ENCODE results near the gene DNAJC2. TPM values are rescaled to one million over a fixed set of nuclear protein-coding genes. Genes with fewer than 3 reads are reported as not detected.
"Not testable (repeated sequence)": the region's sequence is repeated elsewhere in the genome, so short reads cannot be mapped to it uniquely, and the experiment has no call there.

Gene DNAJC2
- total RNA-seq, 1 donor from 2014 or later = 19.2 TPM

- not testable (repeated sequence) for H3K4me3 Mint-ChIP-seq (ENCODE audit: unreplicated experiment); DNase-seq; H3K9me3 Mint-ChIP-seq (ENCODE audit: unreplicated experiment); H3K36me3 Mint-ChIP-seq (ENCODE audit: unreplicated experiment); H3K4me1 Mint-ChIP-seq (ENCODE audit: low read depth, unreplicated experiment); H3K27ac Mint-ChIP-seq (ENCODE audit: unreplicated experiment)
- H3K27me3 Mint-ChIP-seq (ENCODE audit: unreplicated experiment) = peaks cover 12% of the 10 kb centered on the region
- TF ChIP-seq CTCF (IDR thresholded peaks at IDR 0.05; ENCODE audit: partially characterized antibody, unreplicated experiment) = peak; percentile 16
Observed at GRCh38 chr7:103282802-103283427, 61.7 kb downstream of the DNAJC2 start.

- not testable (repeated sequence) for H3K36me3 Mint-ChIP-seq (ENCODE audit: unreplicated experiment); H3K27ac Mint-ChIP-seq (ENCODE audit: unreplicated experiment); H3K4me1 Mint-ChIP-seq (ENCODE audit: low read depth, unreplicated experiment); H3K9me3 Mint-ChIP-seq (ENCODE audit: unreplicated experiment); DNase-seq
- Mint-ChIP-seq H3K27me3 (ENCODE audit: unreplicated experiment) (peaks cover 12% of the 10 kb centered on the region), H3K4me3 (ENCODE audit: unreplicated experiment) (peak overlapping the region; percentile 96)
Observed at GRCh38 chr7:103280803-103281155, 63.8 kb downstream of the DNAJC2 start.

GRCh38 chr7:103279963-103280802 is 64.4 kb downstream of the DNAJC2 start:
- Mint-ChIP-seq H3K4me3 (ENCODE audit: unreplicated experiment) (peak overlapping the region; percentile 96), H3K27me3 (ENCODE audit: unreplicated experiment) (peaks cover 12% of the 10 kb centered on the region)
- not testable (repeated sequence) for H3K9me3 Mint-ChIP-seq (ENCODE audit: unreplicated experiment); H3K4me1 Mint-ChIP-seq (ENCODE audit: low read depth, unreplicated experiment); H3K27ac Mint-ChIP-seq (ENCODE audit: unreplicated experiment); H3K36me3 Mint-ChIP-seq (ENCODE audit: unreplicated experiment)
- peak; percentile 69 for DNase-seq

- H3K4me3 Mint-ChIP-seq (ENCODE audit: unreplicated experiment) = peak overlapping the region; percentile 75
Observed at GRCh38 chr7:103279636-103279962, 65.0 kb downstream of the DNAJC2 start.

GRCh38 chr7:103278195-103278594 is 66.4 kb downstream of the DNAJC2 start:
- H3K4me1 Mint-ChIP-seq (ENCODE audit: low read depth, unreplicated experiment); H3K4me3 Mint-ChIP-seq (ENCODE audit: unreplicated experiment); H3K27ac Mint-ChIP-seq (ENCODE audit: unreplicated experiment); DNase-seq; H3K9me3 Mint-ChIP-seq (ENCODE audit: unreplicated experiment); H3K36me3 Mint-ChIP-seq (ENCODE audit: unreplicated experiment): not testable (repeated sequence)
- peaks cover 12% of the 10 kb centered on the region for H3K27me3 Mint-ChIP-seq (ENCODE audit: unreplicated experiment)

More at GRCh38 chr7:103279636-103279962, 65.0 kb downstream of the DNAJC2 start:
- peaks cover 12% of the 10 kb centered on the region for H3K27me3 Mint-ChIP-seq (ENCODE audit: unreplicated experiment)
- H3K36me3 Mint-ChIP-seq (ENCODE audit: unreplicated experiment); H3K9me3 Mint-ChIP-seq (ENCODE audit: unreplicated experiment); H3K4me1 Mint-ChIP-seq (ENCODE audit: low read depth, unreplicated experiment); H3K27ac Mint-ChIP-seq (ENCODE audit: unreplicated experiment); DNase-seq: not testable (repeated sequence)

- not testable (repeated sequence) for H3K27ac Mint-ChIP-seq (ENCODE audit: unreplicated experiment); H3K36me3 Mint-ChIP-seq (ENCODE audit: unreplicated experiment); H3K27me3 Mint-ChIP-seq (ENCODE audit: unreplicated experiment); H3K9me3 Mint-ChIP-seq (ENCODE audit: unreplicated experiment); H3K4me3 Mint-ChIP-seq (ENCODE audit: unreplicated experiment); H3K4me1 Mint-ChIP-seq (ENCODE audit: low read depth, unreplicated experiment); DNase-seq
Observed at GRCh38 chr7:103274867-103275266, 69.7 kb downstream of the DNAJC2 start.

- H3K27me3 Mint-ChIP-seq (ENCODE audit: unreplicated experiment); H3K36me3 Mint-ChIP-seq (ENCODE audit: unreplicated experiment); DNase-seq; H3K4me1 Mint-ChIP-seq (ENCODE audit: low read depth, unreplicated experiment); H3K27ac Mint-ChIP-seq (ENCODE audit: unreplicated experiment); H3K4me3 Mint-ChIP-seq (ENCODE audit: unreplicated experiment); H3K9me3 Mint-ChIP-seq (ENCODE audit: unreplicated experiment): not testable (repeated sequence)
Observed at GRCh38 chr7:103273374-103273773, 71.2 kb downstream of the DNAJC2 start.

- H3K27me3 Mint-ChIP-seq (ENCODE audit: unreplicated experiment); H3K27ac Mint-ChIP-seq (ENCODE audit: unreplicated experiment); H3K4me3 Mint-ChIP-seq (ENCODE audit: unreplicated experiment); H3K9me3 Mint-ChIP-seq (ENCODE audit: unreplicated experiment); H3K36me3 Mint-ChIP-seq (ENCODE audit: unreplicated experiment); H3K4me1 Mint-ChIP-seq (ENCODE audit: low read depth, unreplicated experiment); DNase-seq: not testable (repeated sequence)
Observed at GRCh38 chr7:103266229-103266628, 78.3 kb downstream of the DNAJC2 start.

- not testable (repeated sequence) for H3K9me3 Mint-ChIP-seq (ENCODE audit: unreplicated experiment); H3K4me3 Mint-ChIP-seq (ENCODE audit: unreplicated experiment); DNase-seq; H3K4me1 Mint-ChIP-seq (ENCODE audit: low read depth, unreplicated experiment); H3K36me3 Mint-ChIP-seq (ENCODE audit: unreplicated experiment); H3K27ac Mint-ChIP-seq (ENCODE audit: unreplicated experiment); H3K27me3 Mint-ChIP-seq (ENCODE audit: unreplicated experiment)
Observed at GRCh38 chr7:103264054-103264453, 80.5 kb downstream of the DNAJC2 start.

All from glutamatergic neuron (in vitro differentiated cells).